GM15510 (cell line): Measurements from ENCODE around the gene IFT81.

Experiments used
- POLR2A ChIP-seq: IDR thresholded peaks from 3 replicates; pipeline ENCODE4 v1.6.1; 2011; ENCODE audit warnings: borderline replicate concordance; ENCODE audit not compliant: insufficient read length; ENCODE audit errors: extremely low read depth

The IFT81 gene

GRCh38 chr12:110122929-110123328 is 1.2 kb upstream of the IFT81 start:
- TF ChIP-seq POLR2A: no peak

- TF ChIP-seq POLR2A: no peak
Measured at GRCh38 chr12:110123919-110124268, 263 bp upstream of the IFT81 start.

- no peak for TF ChIP-seq POLR2A
Measured at GRCh38 chr12:110126557-110126956, 2.4 kb downstream of the IFT81 start.

GRCh38 chr12:110134691-110135411 is 10.7 kb downstream of the IFT81 start:
- TF ChIP-seq POLR2A: no peak

GRCh38 chr12:110135806-110136205 is 11.6 kb downstream of the IFT81 start:
- no peak for TF ChIP-seq POLR2A

GRCh38 chr12:110137786-110138185 is 13.6 kb downstream of the IFT81 start:
- TF ChIP-seq POLR2A: no peak

GRCh38 chr12:110141389-110141788 is 17.2 kb downstream of the IFT81 start:
- TF ChIP-seq POLR2A: no peak

GRCh38 chr12:110146986-110147385 is 22.8 kb downstream of the IFT81 start:
- no peak for TF ChIP-seq POLR2A

GRCh38 chr12:110149086-110149660 is 25.0 kb downstream of the IFT81 start:
- no peak for TF ChIP-seq POLR2A

- TF ChIP-seq POLR2A: no peak
Measured at GRCh38 chr12:110156766-110157165, 32.6 kb downstream of the IFT81 start.

GRCh38 chr12:110157539-110157938 is 33.4 kb downstream of the IFT81 start:
- TF ChIP-seq POLR2A: no peak

GRCh38 chr12:110159671-110160245 is 35.6 kb downstream of the IFT81 start:
- TF ChIP-seq POLR2A: no peak

GRCh38 chr12:110165540-110166159 is 41.5 kb downstream of the IFT81 start:
- TF ChIP-seq POLR2A: no peak

GRCh38 chr12:110168732-110169455 is 44.7 kb downstream of the IFT81 start:
- TF ChIP-seq POLR2A: no peak
